ENCODE measurements around the gene HUS1.

Gene HUS1

DNA sequence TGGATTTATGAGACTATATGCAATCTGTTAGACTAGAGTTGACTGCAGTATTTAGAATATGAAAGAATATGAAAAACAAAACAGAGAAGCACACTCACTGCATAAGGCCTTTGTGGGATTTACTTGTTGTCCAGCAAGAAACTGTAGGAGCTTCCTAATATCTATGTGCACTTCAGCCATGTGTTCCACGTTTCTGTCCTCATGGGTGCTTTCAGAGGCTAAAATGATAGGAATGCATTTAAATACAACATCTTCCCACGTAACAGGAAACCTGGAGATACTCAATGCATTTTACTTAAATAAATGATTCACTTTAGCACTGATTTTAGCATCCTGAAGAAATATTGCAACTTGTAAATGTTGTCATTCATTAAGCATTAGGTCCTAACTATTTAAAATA lies 11.7 kb downstream of the HUS1 start:
- DNase-seq (ENCODE audit: low read depth, low spot score): no peak
- H3K9me3 ChIP-seq (ENCODE audit: low read depth, low read length): no peaks in the 10 kb centered on the region
- peaks cover 70% of the 10 kb centered on the region for H3K36me3 ChIP-seq (ENCODE audit: insufficient read depth, low read length)
- H3K9ac ChIP-seq (ENCODE audit: insufficient read length): no peak overlapping the region
- no peak overlapping the region for H3K4me3 ChIP-seq
- H3K27ac ChIP-seq: no peak overlapping the region
- no peak for TF ChIP-seq FOXP2 (optimal IDR thresholded peaks at IDR 0.05; ENCODE audit: control extremely low read depth, extremely low read length, insufficient read depth)
- no peak for TF ChIP-seq EZH2 (IDR thresholded peaks at IDR 0.05)
- TF ChIP-seq POLR2AphosphoS5 (IDR thresholded peaks at IDR 0.05; ENCODE audit: borderline replicate concordance, low read depth, low read length): no peak

DNA sequence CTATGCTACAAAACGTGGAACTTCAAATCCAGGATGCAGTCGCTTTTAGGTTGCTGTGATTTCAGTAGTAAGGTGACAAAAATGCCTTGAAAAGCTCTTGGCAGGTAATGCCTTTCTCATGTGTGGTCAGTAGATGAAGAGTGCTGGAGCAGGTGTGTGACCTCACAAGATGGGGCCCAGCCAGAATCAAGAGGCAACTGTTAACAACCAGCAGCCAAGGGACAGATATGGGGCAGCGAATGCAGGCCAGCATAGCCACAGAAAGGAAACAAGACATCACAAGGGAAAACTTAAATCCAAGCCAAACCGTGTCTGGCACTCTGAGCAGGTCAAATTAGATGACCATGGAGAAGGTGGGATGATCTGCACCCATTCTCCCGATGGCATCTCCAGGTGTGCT lies 12.3 kb downstream of the HUS1 start:
- TF ChIP-seq FOXP2 (optimal IDR thresholded peaks at IDR 0.05; ENCODE audit: control extremely low read depth, extremely low read length, insufficient read depth) (no peak), POLR2AphosphoS5 (IDR thresholded peaks at IDR 0.05; ENCODE audit: borderline replicate concordance, low read depth, low read length) (no peak), EZH2 (IDR thresholded peaks at IDR 0.05) (no peak)
- no peaks in the 10 kb centered on the region for H3K9me3 ChIP-seq (ENCODE audit: low read depth, low read length)
- H3K27ac ChIP-seq: no peak overlapping the region
- H3K4me3 ChIP-seq: no peak overlapping the region
- H3K36me3 ChIP-seq (ENCODE audit: insufficient read depth, low read length): peaks cover 70% of the 10 kb centered on the region
- no peak overlapping the region for H3K9ac ChIP-seq (ENCODE audit: insufficient read length)
- DNase-seq (ENCODE audit: low read depth, low spot score): no peak

GRCh38 chr7:47965456-47965855 lies 14.0 kb downstream of the HUS1 start:
- no peaks in the 10 kb centered on the region for H3K9me3 ChIP-seq (ENCODE audit: low read depth, low read length)
- H3K36me3 ChIP-seq (ENCODE audit: insufficient read depth, low read length): peaks cover 79% of the 10 kb centered on the region
- no peak overlapping the region for H3K4me3 ChIP-seq
- no peak for TF ChIP-seq POLR2AphosphoS5 (IDR thresholded peaks at IDR 0.05; ENCODE audit: borderline replicate concordance, low read depth, low read length)
- H3K27ac ChIP-seq: no peak overlapping the region
- no peak overlapping the region for H3K9ac ChIP-seq (ENCODE audit: insufficient read length)
- no peak for DNase-seq (ENCODE audit: low read depth, low spot score)

DNA sequence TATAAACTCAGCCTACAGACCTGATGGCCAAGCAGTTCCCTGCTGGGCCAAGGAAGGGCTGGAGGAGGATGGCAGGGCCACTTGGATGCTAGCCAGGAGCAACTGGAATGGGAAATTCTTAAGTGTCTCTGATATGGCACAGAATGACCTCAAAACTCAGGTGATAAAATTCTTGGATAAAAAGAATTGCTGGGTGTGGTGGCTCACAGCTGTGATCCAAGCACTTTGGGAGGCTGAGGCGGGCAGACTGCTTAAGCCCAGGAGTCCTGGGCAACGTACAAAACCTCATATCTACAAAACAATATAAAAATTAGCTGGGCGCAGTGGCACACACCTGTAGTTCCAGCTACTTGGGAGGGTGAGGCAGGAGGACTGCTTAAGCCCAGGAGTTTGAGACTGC lies 17.2 kb downstream of the HUS1 start:
- Histone ChIP-seq H3K9ac (ENCODE audit: insufficient read length) (no peak overlapping the region), H3K4me3 (no peak overlapping the region), H3K36me3 (ENCODE audit: insufficient read depth, low read length) (peaks cover 67% of the 10 kb centered on the region), H3K27ac (no peak overlapping the region), H3K9me3 (ENCODE audit: low read depth, low read length) (no peaks in the 10 kb centered on the region)
- TF ChIP-seq POLR2AphosphoS5 (IDR thresholded peaks at IDR 0.05; ENCODE audit: borderline replicate concordance, low read depth, low read length): no peak
- no peak for TF ChIP-seq FOXP2 (optimal IDR thresholded peaks at IDR 0.05; ENCODE audit: control extremely low read depth, extremely low read length, insufficient read depth)
- no peak for DNase-seq (ENCODE audit: low read depth, low spot score)

GRCh38 chr7:47957156-47957555 lies 22.3 kb downstream of the HUS1 start:
- Histone ChIP-seq H3K4me3 (no peak overlapping the region), H3K36me3 (ENCODE audit: insufficient read depth, low read length) (peaks cover 24% of the 10 kb centered on the region), H3K27ac (no peak overlapping the region), H3K9me3 (ENCODE audit: low read depth, low read length) (no peaks in the 10 kb centered on the region), H3K9ac (ENCODE audit: insufficient read length) (no peak overlapping the region)
- no peak for DNase-seq (ENCODE audit: low read depth, low spot score)
- TF ChIP-seq POLR2AphosphoS5 (IDR thresholded peaks at IDR 0.05; ENCODE audit: borderline replicate concordance, low read depth, low read length) (no peak), FOXP2 (optimal IDR thresholded peaks at IDR 0.05; ENCODE audit: control extremely low read depth, extremely low read length, insufficient read depth) (no peak), EZH2 (IDR thresholded peaks at IDR 0.05) (no peak)

DNA sequence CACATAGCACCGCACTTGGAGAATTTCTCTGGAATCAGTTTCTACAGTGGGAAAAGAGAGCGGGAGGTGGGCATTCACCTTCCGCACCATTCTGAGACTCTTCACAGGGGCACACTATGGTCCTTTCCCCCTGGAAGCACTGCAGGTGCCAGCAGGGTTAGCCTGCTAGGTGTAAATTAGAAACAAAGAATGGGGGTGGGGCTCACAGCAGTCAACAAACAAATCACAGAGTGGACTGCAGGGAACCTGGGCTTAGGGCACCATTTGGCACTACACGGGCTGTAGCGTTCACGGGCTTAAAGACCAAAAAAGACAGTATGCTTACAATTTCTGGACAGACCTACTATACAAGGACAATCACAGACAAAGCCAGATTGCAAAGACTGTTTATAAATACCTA lies 23.2 kb downstream of the HUS1 start:
- Histone ChIP-seq H3K9me3 (ENCODE audit: low read depth, low read length) (no peaks in the 10 kb centered on the region), H3K36me3 (ENCODE audit: insufficient read depth, low read length) (peaks cover 15% of the 10 kb centered on the region), H3K27ac (no peak overlapping the region), H3K9ac (ENCODE audit: insufficient read length) (no peak overlapping the region), H3K4me3 (no peak overlapping the region)
- TF ChIP-seq POLR2AphosphoS5 (IDR thresholded peaks at IDR 0.05; ENCODE audit: borderline replicate concordance, low read depth, low read length) (no peak), EZH2 (IDR thresholded peaks at IDR 0.05) (no peak), FOXP2 (optimal IDR thresholded peaks at IDR 0.05; ENCODE audit: control extremely low read depth, extremely low read length, insufficient read depth) (no peak)
- DNase-seq (ENCODE audit: low read depth, low spot score): no peak

DNA sequence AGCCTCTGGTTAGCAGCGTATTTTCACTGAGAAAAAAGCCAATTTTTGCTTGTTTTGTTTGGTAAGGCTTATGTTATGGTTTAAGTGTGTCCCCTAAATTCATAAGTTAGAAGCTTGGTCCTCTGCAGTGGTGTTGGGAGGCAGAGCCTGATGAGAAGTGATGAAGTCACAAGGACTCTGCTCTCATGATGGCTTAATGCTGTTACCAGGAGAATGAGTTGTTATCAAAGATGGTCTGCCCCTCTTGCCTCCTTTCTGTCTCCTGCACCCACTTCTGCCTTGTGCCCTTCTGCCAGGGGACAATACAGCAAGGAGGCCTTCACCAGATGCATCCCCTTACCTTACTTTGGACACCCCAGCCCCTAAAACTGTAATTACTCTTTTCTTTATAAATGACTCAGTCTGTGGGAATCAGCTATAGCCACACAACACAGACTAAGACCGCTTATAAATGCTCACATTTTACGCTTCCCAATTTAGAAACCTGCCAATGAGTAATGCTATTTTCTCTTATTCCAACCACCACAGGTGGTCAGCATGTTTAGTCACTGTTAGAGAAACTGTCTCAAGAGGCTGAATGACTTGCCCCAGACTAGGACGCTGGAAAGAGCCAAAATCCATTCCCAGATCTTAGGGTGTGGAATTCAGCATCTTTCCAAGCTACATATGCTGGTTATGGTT lies 25.0 kb downstream of the HUS1 start:
- Histone ChIP-seq H3K36me3 (ENCODE audit: insufficient read depth, low read length) (peaks cover 9% of the 10 kb centered on the region), H3K9ac (ENCODE audit: insufficient read length) (no peak overlapping the region), H3K4me3 (no peak overlapping the region), H3K27ac (no peak overlapping the region), H3K9me3 (ENCODE audit: low read depth, low read length) (no peaks in the 10 kb centered on the region)
- TF ChIP-seq EZH2 (IDR thresholded peaks at IDR 0.05) (no peak), FOXP2 (optimal IDR thresholded peaks at IDR 0.05; ENCODE audit: control extremely low read depth, extremely low read length, insufficient read depth) (no peak), POLR2AphosphoS5 (IDR thresholded peaks at IDR 0.05; ENCODE audit: borderline replicate concordance, low read depth, low read length) (no peak)
- no peak for DNase-seq (ENCODE audit: low read depth, low spot score)

DNA sequence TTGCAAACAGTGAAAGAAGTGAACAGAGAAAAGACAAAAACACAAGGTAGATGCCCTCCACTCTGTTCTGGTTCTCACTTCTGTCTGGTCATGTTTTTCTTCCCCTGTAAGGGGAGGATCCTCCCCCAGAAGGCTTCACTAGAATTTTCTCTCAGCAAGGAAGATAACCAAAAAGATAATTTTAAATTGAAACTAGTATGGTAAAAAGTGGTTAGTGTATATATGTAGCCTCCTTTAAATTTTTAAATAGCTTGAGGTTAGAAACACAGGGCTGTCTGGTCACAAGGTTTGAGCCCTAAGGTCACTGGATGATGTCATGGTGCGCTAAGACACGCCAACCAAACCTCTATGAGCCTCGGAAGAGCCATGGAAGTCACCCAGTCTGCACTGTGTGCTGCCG lies 25.6 kb downstream of the HUS1 start:
- Histone ChIP-seq H3K9me3 (ENCODE audit: low read depth, low read length) (no peaks in the 10 kb centered on the region), H3K9ac (ENCODE audit: insufficient read length) (no peak overlapping the region), H3K36me3 (ENCODE audit: insufficient read depth, low read length) (peaks cover 9% of the 10 kb centered on the region), H3K27ac (no peak overlapping the region), H3K4me3 (no peak overlapping the region)
- no peak for DNase-seq (ENCODE audit: low read depth, low spot score)
- TF ChIP-seq POLR2AphosphoS5 (IDR thresholded peaks at IDR 0.05; ENCODE audit: borderline replicate concordance, low read depth, low read length): no peak
- TF ChIP-seq FOXP2 (optimal IDR thresholded peaks at IDR 0.05; ENCODE audit: control extremely low read depth, extremely low read length, insufficient read depth): no peak
- no peak for TF ChIP-seq EZH2 (IDR thresholded peaks at IDR 0.05)

GRCh38 chr7:47952224-47952623 lies 27.2 kb downstream of the HUS1 start:
- H3K4me3 ChIP-seq: no peak overlapping the region
- H3K36me3 ChIP-seq (ENCODE audit: insufficient read depth, low read length): peaks cover 6% of the 10 kb centered on the region; the same call in 1 of the 2 replicates
- H3K9me3 ChIP-seq (ENCODE audit: low read depth, low read length): no peaks in the 10 kb centered on the region
- no peak for TF ChIP-seq POLR2AphosphoS5 (IDR thresholded peaks at IDR 0.05; ENCODE audit: borderline replicate concordance, low read depth, low read length)
- no peak for DNase-seq (ENCODE audit: low read depth, low spot score)
- no peak overlapping the region for H3K27ac ChIP-seq
- no peak overlapping the region for H3K9ac ChIP-seq (ENCODE audit: insufficient read length)
